MM.1S (cell line): ENCODE results near the gene ZFP36L1.

Experiments
- EZH2phosphoT487 ChIP-seq: fragments of 300-600 bp; sonication (generic); IDR thresholded peaks from 2 replicates; pipeline ENCODE4 v1.6.1; 2018; ENCODE audit warnings: antibody characterized with exemption, low read length
- TF ChIP-seq, protein P1 (sequence below): fragments of 300-600 bp; sonication (generic); IDR thresholded peaks from 2 replicates; pipeline ENCODE4 v1.5.1; 2016; ENCODE audit warnings: antibody characterized with exemption, low read length, mixed read lengths

DNA sequence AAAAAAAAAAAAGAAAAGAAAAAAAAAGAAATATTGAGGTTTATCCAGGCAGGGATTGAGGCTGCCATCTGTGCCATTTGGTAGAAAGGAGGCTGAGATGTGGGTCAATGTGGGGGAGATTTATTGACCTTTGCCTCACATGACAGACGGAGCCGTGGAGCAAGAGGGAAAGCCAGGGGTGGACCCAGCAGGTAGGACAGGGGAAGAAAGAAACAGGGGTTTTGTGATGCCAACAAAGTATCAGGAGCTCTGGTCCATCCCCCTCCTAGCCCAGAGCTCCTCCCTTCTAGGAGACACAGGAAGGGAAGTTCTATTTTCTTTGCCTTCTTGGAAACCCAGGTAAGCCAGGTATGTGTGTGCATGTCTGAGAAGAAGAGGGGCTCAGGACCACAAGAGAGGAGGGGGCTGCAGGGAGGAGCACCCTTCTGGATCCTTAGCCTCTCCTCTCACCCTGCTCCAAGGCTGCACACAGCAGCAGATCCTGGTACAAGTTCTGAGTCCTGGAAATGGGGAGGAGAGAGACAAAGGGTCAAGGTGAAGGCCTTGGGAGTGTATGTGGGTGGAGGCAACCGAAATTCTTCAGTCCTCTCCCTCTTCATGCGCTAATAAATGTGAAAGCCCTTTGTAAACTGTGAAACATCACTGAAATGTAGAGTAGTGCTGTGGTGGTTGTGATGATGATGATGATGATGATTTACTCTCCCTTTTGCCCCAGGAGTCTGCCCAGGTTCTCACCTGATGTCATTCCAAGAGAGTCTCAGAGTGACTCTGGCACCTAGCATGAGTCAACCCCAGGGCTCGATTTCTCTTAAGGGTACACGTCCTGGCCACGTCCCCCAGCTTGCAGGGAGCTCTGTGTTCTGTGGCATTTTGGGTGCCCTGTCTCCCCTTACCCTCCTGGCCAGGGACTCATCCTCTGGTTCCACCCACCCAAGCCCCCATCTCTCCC, 26.3 kb downstream of the ZFP36L1 start:
- TF ChIP-seq, protein P1, sequence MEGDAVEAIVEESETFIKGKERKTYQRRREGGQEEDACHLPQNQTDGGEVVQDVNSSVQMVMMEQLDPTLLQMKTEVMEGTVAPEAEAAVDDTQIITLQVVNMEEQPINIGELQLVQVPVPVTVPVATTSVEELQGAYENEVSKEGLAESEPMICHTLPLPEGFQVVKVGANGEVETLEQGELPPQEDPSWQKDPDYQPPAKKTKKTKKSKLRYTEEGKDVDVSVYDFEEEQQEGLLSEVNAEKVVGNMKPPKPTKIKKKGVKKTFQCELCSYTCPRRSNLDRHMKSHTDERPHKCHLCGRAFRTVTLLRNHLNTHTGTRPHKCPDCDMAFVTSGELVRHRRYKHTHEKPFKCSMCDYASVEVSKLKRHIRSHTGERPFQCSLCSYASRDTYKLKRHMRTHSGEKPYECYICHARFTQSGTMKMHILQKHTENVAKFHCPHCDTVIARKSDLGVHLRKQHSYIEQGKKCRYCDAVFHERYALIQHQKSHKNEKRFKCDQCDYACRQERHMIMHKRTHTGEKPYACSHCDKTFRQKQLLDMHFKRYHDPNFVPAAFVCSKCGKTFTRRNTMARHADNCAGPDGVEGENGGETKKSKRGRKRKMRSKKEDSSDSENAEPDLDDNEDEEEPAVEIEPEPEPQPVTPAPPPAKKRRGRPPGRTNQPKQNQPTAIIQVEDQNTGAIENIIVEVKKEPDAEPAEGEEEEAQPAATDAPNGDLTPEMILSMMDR = no peak
- TF ChIP-seq EZH2phosphoT487 = no peak
